Measurements from ENCODE around the gene PFDN1. TPM values are rescaled to one million over a fixed set of nuclear protein-coding genes. Genes with fewer than 3 reads are reported as not detected.

PFDN1 gene
- total and polyA plus RNA-seq, 2 experiments from 2014 or later, result 119 to 256 TPM

GRCh38 chr5:140219068-140219991, 83.6 kb downstream of the PFDN1 start:
- Histone ChIP-seq H3K9me2 (ENCODE audit: insufficient read depth) (no peaks in the 10 kb centered on the region), H3K4me2 (no peak overlapping the region), H2AFZ (no peak overlapping the region), H4K20me1 (replicated peaks; ENCODE audit: insufficient read depth) (no peaks in the 10 kb centered on the region), H3K4me1 (ENCODE audit: insufficient read depth) (no peaks in the 10 kb centered on the region), H3F3A (replicated peaks; ENCODE audit: low read depth) (no peaks in the 10 kb centered on the region), H3K27me3 (ENCODE audit: insufficient read depth) (no peaks in the 10 kb centered on the region), H3K27ac (ENCODE audit: low read depth) (no peak overlapping the region), H3K4me3 (no peak overlapping the region), H3K36me3 (ENCODE audit: insufficient read depth) (no peaks in the 10 kb centered on the region), H3K79me2 (replicated peaks; ENCODE audit: insufficient read depth) (no peaks in the 10 kb centered on the region)
- H3K4me3 Mint-ChIP-seq, result no peak overlapping the region
- no peak for TF ChIP-seq POLR2AphosphoS5 (IDR thresholded peaks at IDR 0.05; ENCODE audit: low read depth)
- H3K9me3 Mint-ChIP-seq, result no peaks in the 10 kb centered on the region
- no peak for ATAC-seq
- DNase-seq (ENCODE audit: low spot score), result no peak
- H3K36me3 Mint-ChIP-seq (ENCODE audit: low read depth), result no peaks in the 10 kb centered on the region
- peaks cover 10% of the 10 kb centered on the region for H3K4me1 Mint-ChIP-seq
- no peaks in the 10 kb centered on the region for H3K27me3 Mint-ChIP-seq (ENCODE audit: insufficient read depth, low read depth, poor library complexity)
- H3K27ac Mint-ChIP-seq, result no peak overlapping the region

DNA sequence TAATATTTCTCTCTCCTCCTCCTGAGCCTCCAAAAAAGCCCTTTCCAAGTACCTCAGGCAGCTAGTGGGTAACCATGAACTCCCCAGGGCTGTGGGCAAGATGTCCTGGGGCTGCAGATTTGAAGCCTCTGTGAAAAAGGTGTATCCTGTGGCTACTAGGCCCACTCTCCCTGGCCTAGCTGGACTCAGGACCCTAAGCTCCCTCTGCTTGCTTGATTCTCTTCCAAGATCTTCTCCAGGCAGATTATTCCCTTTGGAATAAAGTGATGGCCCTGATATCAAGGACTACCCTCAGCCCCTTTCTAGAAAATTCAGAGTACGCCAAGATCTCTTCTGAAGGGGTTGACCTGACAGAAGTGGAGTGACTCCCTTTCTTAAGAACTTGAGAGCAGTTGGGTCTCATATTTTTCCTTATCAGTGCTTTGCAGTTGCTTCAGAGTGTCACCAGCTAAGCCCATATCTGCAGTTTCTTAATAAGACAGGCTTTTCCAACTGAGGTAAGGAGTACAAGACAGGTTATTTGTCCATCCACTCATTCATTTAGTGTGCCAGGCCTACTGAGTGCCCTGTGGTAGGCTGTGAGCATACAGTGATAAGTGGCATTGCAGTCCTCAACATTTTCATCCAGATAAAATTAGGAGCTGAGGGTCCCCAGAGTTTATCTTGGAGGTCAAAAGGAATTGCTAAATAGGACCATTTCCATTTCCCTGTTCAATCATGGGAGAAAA, 85.4 kb downstream of the PFDN1 start:
- no peaks in the 10 kb centered on the region for H3K9me2 ChIP-seq (ENCODE audit: insufficient read depth)
- no peak overlapping the region for H3K4me3 ChIP-seq
- Mint-ChIP-seq H3K4me3 (no peak overlapping the region), H3K9me3 (no peaks in the 10 kb centered on the region), H3K27ac (no peak overlapping the region), H3K36me3 (ENCODE audit: low read depth) (no peaks in the 10 kb centered on the region), H3K4me1 (peaks cover 10% of the 10 kb centered on the region), H3K27me3 (ENCODE audit: insufficient read depth, low read depth, poor library complexity) (no peaks in the 10 kb centered on the region)
- H3F3A ChIP-seq (replicated peaks; ENCODE audit: low read depth), result no peaks in the 10 kb centered on the region
- H3K4me1 ChIP-seq (ENCODE audit: insufficient read depth), result no peaks in the 10 kb centered on the region
- DNase-seq (ENCODE audit: low spot score) (no peak), ATAC-seq (no peak)
- no peaks in the 10 kb centered on the region for H3K79me2 ChIP-seq (replicated peaks; ENCODE audit: insufficient read depth)
- H3K27me3 ChIP-seq (ENCODE audit: insufficient read depth), result no peaks in the 10 kb centered on the region
- H3K4me2 ChIP-seq, result no peak overlapping the region
- H4K20me1 ChIP-seq (replicated peaks; ENCODE audit: insufficient read depth), result no peaks in the 10 kb centered on the region
- H3K36me3 ChIP-seq (ENCODE audit: insufficient read depth), result no peaks in the 10 kb centered on the region
- H2AFZ ChIP-seq, result no peak overlapping the region
- H3K27ac ChIP-seq (ENCODE audit: low read depth), result no peak overlapping the region
- TF ChIP-seq ZNF462 (CRISPR knock-in tag; IDR thresholded peaks at IDR 0.05) (no peak), JUNB (IDR thresholded peaks at IDR 0.05; ENCODE audit: unreplicated experiment) (no peak), EZH2 (IDR thresholded peaks at IDR 0.05; ENCODE audit: low read depth, unreplicated experiment) (no peak), ZNF331 (CRISPR knock-in tag; IDR thresholded peaks at IDR 0.05; ENCODE audit: low read depth) (no peak), ETS1 (IDR thresholded peaks at IDR 0.05) (no peak), EZH2phosphoT487 (IDR thresholded peaks at IDR 0.05; ENCODE audit: unreplicated experiment) (no peak), CREB1 (CRISPR knock-in tag; IDR thresholded peaks at IDR 0.05; ENCODE audit: low read depth) (no peak)
- TF ChIP-seq, protein P1, sequence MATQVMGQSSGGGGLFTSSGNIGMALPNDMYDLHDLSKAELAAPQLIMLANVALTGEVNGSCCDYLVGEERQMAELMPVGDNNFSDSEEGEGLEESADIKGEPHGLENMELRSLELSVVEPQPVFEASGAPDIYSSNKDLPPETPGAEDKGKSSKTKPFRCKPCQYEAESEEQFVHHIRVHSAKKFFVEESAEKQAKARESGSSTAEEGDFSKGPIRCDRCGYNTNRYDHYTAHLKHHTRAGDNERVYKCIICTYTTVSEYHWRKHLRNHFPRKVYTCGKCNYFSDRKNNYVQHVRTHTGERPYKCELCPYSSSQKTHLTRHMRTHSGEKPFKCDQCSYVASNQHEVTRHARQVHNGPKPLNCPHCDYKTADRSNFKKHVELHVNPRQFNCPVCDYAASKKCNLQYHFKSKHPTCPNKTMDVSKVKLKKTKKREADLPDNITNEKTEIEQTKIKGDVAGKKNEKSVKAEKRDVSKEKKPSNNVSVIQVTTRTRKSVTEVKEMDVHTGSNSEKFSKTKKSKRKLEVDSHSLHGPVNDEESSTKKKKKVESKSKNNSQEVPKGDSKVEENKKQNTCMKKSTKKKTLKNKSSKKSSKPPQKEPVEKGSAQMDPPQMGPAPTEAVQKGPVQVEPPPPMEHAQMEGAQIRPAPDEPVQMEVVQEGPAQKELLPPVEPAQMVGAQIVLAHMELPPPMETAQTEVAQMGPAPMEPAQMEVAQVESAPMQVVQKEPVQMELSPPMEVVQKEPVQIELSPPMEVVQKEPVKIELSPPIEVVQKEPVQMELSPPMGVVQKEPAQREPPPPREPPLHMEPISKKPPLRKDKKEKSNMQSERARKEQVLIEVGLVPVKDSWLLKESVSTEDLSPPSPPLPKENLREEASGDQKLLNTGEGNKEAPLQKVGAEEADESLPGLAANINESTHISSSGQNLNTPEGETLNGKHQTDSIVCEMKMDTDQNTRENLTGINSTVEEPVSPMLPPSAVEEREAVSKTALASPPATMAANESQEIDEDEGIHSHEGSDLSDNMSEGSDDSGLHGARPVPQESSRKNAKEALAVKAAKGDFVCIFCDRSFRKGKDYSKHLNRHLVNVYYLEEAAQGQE (IDR thresholded peaks at IDR 0.05; ENCODE audit: unreplicated experiment), result no peak

All from GM23338 (cell line).